ENCODE results near the gene RAP2B.
"Not testable (repeated sequence)": the region's sequence is repeated elsewhere in the genome, so short reads cannot be mapped to it uniquely, and the experiment has no call there.

The RAP2B gene

GRCh38 chr3:153161714-153162512 lies at the start of gene RAP2B:
Gene RAP2B, plus strand, starts transcription at chr3:153162226. Its CDS starts 468 bp downstream, at chr3:153162694.
- Histone ChIP-seq H3K4me1 (ENCODE audit: insufficient read depth, low read length, severe bottlenecking) (peaks cover 48% of the 10 kb centered on the region), H3K9me2 (ENCODE audit: low read depth, low read length) (no peaks in the 10 kb centered on the region), H3F3A (ENCODE audit: insufficient read depth, low read length) (no peaks in the 10 kb centered on the region), H4K20me1 (ENCODE audit: insufficient read depth, low read length) (no peaks in the 10 kb centered on the region), H3K27me3 (ENCODE audit: insufficient read depth, low read length) (no peaks in the 10 kb centered on the region), H3K9me3 (ENCODE audit: low read length) (no peaks in the 10 kb centered on the region), H3K79me2 (ENCODE audit: insufficient read depth, low read length) (peaks cover 10% of the 10 kb centered on the region), H3K27ac (ENCODE audit: low read depth, low read length, poor library complexity, severe bottlenecking) (peak within 1 kb of the TSS; percentile 75), H2AFZ (ENCODE audit: low read length) (peak within 1 kb of the TSS; percentile 55; the same call in 1 of the 2 replicates), H3K4me2 (ENCODE audit: low read length) (peak within 1 kb of the TSS; percentile 97), H3K4me3 (ENCODE audit: low read depth, low read length, poor library complexity, severe bottlenecking) (peak within 1 kb of the TSS; percentile 84), H3K36me3 (ENCODE audit: insufficient read depth, low read length) (no peaks in the 10 kb centered on the region), H3K9ac (ENCODE audit: low read length) (peak within 1 kb of the TSS; percentile 75)
- TF ChIP-seq CTCF (IDR thresholded peaks at IDR 0.05; ENCODE audit: low read length), result no peak
- no peak for TF ChIP-seq EZH2 (IDR thresholded peaks at IDR 0.05; ENCODE audit: borderline replicate concordance, low read length)

GRCh38 chr3:153113541-153113940 lies 48.5 kb upstream of the RAP2B start:
- no peaks in the 10 kb centered on the region for H3K36me3 ChIP-seq (ENCODE audit: insufficient read depth, low read length)
- H3K4me2 ChIP-seq (ENCODE audit: low read length), result no peak overlapping the region
- no peaks in the 10 kb centered on the region for H3K79me2 ChIP-seq (ENCODE audit: insufficient read depth, low read length)
- H3K27ac ChIP-seq (ENCODE audit: low read depth, low read length, poor library complexity, severe bottlenecking), result no peak overlapping the region
- 0 out of 2 replicates have a peak, but pooled peaks cover 3% of the 10 kb centered on the region for H3K9me2 ChIP-seq (ENCODE audit: low read depth, low read length)
- no peaks in the 10 kb centered on the region for H3K9me3 ChIP-seq (ENCODE audit: low read length)
- H3K9ac ChIP-seq (ENCODE audit: low read length), result no peak overlapping the region
- H3K27me3 ChIP-seq (ENCODE audit: insufficient read depth, low read length), result no peaks in the 10 kb centered on the region
- TF ChIP-seq EZH2 (IDR thresholded peaks at IDR 0.05; ENCODE audit: borderline replicate concordance, low read length) (no peak), CTCF (IDR thresholded peaks at IDR 0.05; ENCODE audit: low read length) (no peak)
- H2AFZ ChIP-seq (ENCODE audit: low read length), result no peak overlapping the region
- no peak overlapping the region for H3K4me3 ChIP-seq (ENCODE audit: low read depth, low read length, poor library complexity, severe bottlenecking)
- H3F3A ChIP-seq (ENCODE audit: insufficient read depth, low read length), result no peaks in the 10 kb centered on the region
- no peaks in the 10 kb centered on the region for H3K4me1 ChIP-seq (ENCODE audit: insufficient read depth, low read length, severe bottlenecking)
- H4K20me1 ChIP-seq (ENCODE audit: insufficient read depth, low read length), result no peaks in the 10 kb centered on the region

GRCh38 chr3:153114270-153114669 lies 47.8 kb upstream of the RAP2B start:
- H3F3A ChIP-seq (ENCODE audit: insufficient read depth, low read length); H4K20me1 ChIP-seq (ENCODE audit: insufficient read depth, low read length); H3K36me3 ChIP-seq (ENCODE audit: insufficient read depth, low read length); H3K27ac ChIP-seq (ENCODE audit: low read depth, low read length, poor library complexity, severe bottlenecking); H3K79me2 ChIP-seq (ENCODE audit: insufficient read depth, low read length); H3K9me3 ChIP-seq (ENCODE audit: low read length); H3K4me3 ChIP-seq (ENCODE audit: low read depth, low read length, poor library complexity, severe bottlenecking); H3K27me3 ChIP-seq (ENCODE audit: insufficient read depth, low read length); H3K4me2 ChIP-seq (ENCODE audit: low read length); H2AFZ ChIP-seq (ENCODE audit: low read length); H3K4me1 ChIP-seq (ENCODE audit: insufficient read depth, low read length, severe bottlenecking); H3K9ac ChIP-seq (ENCODE audit: low read length); H3K9me2 ChIP-seq (ENCODE audit: low read depth, low read length): not testable (repeated sequence)

- no peak overlapping the region for H2AFZ ChIP-seq (ENCODE audit: low read length)
- H3K9me3 ChIP-seq (ENCODE audit: low read length), result no peaks in the 10 kb centered on the region
- no peak overlapping the region for H3K4me2 ChIP-seq (ENCODE audit: low read length)
- H3K4me1 ChIP-seq (ENCODE audit: insufficient read depth, low read length, severe bottlenecking), result no peaks in the 10 kb centered on the region
- no peaks in the 10 kb centered on the region for H3F3A ChIP-seq (ENCODE audit: insufficient read depth, low read length)
- H3K4me3 ChIP-seq (ENCODE audit: low read depth, low read length, poor library complexity, severe bottlenecking), result no peak overlapping the region
- no peaks in the 10 kb centered on the region for H3K79me2 ChIP-seq (ENCODE audit: insufficient read depth, low read length)
- H3K9ac ChIP-seq (ENCODE audit: low read length), result no peak overlapping the region
- H4K20me1 ChIP-seq (ENCODE audit: insufficient read depth, low read length), result no peaks in the 10 kb centered on the region
- no peak overlapping the region for H3K27ac ChIP-seq (ENCODE audit: low read depth, low read length, poor library complexity, severe bottlenecking)
- H3K27me3 ChIP-seq (ENCODE audit: insufficient read depth, low read length), result no peaks in the 10 kb centered on the region
- no peaks in the 10 kb centered on the region; the same call in 1 of the 2 replicates for H3K36me3 ChIP-seq (ENCODE audit: insufficient read depth, low read length)
- 0 out of 2 replicates have a peak, but pooled peaks cover 3% of the 10 kb centered on the region for H3K9me2 ChIP-seq (ENCODE audit: low read depth, low read length)
- TF ChIP-seq CTCF (IDR thresholded peaks at IDR 0.05; ENCODE audit: low read length) (no peak), EZH2 (IDR thresholded peaks at IDR 0.05; ENCODE audit: borderline replicate concordance, low read length) (no peak)
These were observed 46.7 kb upstream of the RAP2B start for GRCh38 chr3:153115326-153115725.
